Inflammatory macrophage treated with lipopolysaccharide for 4 hours (primary cell): Measurements from ENCODE around the gene OGG1.

Experiments used
- DNase-seq: peaks from one replicate; pipeline ENCODE4 v3.0.0-alpha.2; 2020

OGG1 gene

DNA sequence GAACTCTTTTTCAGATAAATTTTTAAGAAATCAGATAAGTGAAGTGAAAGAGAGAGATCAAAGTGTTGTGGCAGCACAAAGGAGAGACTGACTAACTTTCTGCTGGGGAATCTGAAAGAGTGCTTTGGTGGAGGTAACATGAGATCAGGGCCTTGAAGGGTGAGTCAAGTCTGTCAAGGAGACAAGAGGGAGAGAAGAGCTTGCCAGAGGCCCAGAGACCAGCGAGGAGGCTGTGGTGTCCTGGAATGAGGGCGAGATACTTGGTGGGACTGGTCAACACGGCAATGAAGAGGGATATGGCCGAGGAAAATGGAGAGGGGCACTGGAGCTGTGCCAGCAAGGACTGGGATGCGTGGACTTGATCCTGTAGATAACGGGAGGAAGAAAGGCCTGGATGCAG lies 38.0 kb downstream of the OGG1 start:
- no peak for DNase-seq

DNA sequence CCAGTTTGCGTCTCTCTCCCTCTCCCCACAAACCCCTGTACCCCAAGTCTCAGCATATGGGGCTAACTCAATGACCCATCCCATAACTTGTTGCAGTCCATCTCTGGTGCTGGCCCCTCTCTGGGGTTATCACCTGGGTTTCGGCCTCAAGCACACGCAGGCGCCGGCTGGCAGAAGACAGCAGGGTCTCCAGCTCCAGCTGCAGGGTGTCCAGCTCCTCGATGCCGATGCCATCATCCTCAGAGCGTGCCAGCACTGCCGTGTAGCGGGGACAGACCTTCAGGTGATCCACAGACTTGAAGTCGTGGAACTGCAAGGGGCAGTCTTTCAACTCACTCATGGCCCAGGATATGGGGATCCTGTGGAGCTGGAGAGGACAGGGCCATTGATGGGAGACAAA lies 41.4 kb downstream of the OGG1 start:
- no peak for DNase-seq

DNA sequence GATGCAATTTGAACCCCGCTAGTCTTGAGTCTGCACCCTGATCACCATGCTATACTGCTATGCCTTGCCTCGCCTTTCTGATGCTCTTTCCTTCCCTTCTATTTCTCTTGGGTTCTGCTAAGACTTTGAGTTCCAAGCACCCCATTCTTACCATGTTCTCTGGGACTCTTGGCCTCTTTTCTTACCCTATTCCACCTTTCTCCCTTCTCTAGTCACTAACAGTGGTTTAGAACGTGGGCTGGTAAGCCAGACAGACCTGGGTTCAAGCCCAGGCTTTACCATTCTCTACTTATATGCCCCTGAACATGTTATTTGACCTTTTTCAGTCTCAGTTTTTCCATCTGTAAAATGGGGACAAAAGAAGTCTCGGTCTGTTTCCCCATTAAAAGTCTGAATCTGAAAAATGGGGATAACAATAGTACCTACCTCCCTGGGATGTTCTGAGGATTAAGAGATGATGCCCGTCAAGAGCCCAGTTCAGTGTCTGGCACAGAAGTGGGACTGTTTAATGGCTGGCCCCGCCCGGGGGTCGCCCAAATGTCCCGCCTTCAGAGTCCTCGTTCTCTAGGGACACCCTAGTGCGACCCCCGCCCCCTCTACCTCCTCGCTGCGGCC lies 42.1 kb downstream of the OGG1 start:
- DNase-seq = no peak

DNA sequence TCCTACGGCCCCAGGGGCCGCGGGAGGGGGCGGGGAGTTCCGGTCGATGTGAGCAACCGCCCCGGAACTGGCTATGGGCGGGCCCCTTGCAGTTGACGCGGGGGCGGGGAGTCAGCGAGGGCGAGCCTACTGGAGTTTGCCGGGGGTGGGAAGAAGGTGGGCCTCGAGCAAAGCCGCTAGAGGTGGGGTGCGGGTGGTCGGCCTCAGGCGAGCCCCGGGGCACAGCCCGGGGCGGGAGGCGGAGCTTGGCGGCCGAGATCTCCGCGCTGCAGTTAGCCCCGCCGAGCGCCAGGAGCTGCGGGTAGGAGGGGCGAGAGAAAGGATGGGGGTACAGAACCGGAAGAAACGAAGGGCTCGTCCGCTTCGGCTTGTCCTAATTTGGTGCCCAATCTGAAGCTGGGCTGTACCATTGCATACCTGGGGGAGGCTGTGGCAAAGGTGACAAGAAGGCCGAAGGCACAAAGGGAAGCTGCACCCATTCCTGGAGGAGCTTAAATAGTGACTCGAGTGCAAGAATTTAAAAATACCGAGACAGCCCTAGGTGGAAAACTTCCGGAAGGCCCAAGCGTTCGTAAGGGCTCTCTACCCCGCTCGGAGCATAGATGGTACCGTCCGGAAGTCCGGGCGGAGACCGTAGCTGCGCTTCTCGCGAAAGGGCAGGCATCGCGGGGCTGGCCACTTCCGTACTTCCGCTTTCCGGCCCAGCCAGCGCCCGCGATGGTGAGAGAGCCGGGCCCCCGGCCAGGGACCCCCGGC lies 42.8 kb downstream of the OGG1 start, which contains the start of the genes ARPC4 and TADA3:
Gene ARPC4 (plus strand): TSS at position 678 of the 756 bp plus-strand sequence. CDS start 40 bp downstream, at position 718.
Gene TADA3 (minus strand): TSS at position 69 of the 756 bp plus-strand sequence. CDS start 1,007 bp downstream, outside the sequence.
- peak; percentile 94 for DNase-seq

DNA sequence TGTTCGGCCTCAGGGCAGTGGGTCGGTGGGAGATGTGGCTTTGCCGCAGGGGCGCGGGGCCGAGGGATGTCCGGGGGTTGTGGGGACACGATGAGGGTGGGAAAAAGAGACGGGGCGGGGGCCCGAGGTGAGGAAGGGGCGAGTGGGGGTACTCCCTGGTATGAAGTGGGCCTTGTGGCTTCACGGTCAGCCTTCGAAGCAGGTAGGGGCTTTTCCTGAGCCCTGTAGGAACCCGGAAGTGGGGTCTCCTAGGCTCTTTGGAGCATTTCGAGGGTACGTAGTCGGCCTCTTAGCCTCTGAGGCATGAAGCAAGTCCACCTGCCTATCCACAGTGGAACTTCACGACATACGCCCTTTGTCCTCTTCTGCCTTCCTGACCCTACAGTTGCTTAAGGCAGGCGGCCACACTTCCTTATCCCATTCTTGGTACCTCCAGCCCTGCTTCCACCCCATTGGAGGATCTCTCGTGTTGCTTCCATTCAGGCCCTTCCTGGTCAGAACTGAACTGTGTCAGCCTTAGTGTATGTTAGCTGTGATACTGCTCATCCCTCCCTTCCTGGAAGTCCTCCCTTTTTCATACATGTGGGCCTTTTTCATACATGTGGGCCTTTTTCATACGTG lies 43.5 kb downstream of the OGG1 start:
- DNase-seq = peak; percentile 73

DNA sequence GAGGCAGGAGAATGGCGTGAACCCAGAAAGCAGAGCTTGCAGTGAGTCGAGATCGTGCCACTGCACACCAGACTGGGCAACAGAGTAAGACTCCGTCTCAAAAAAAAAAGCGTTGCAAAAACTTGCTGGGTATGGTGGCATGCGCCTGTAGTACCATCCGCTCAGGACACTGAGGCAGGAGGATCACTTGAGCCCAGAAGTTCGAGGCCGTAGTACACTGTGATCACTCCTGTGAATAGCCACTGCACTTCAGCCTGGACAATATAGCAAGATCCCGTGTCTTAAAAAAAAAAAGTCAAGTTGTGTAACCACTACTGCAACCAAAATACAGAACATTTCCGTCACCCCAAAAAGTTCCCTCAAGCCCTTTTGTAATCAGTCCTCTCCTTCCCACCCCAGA lies 44.6 kb downstream of the OGG1 start:
- no peak for DNase-seq

DNA sequence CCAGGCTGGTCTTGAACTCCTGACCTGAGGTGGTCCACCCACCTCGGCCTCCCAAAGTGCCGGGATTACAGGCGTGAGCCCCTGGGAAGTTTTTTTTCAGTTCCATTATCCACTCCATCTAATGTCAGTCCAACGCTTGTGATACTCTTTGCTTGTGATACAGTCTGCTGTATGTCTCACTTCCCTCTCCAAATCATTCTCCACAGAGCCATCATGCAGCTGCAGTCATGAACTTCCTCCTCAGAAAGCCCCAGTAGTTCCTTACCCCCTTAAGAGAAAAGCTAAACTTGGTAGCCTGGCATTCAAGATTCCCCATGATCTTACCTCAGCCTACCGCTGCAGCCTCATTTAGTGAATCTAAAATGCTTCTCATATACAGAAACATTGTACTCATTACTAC lies 45.5 kb downstream of the OGG1 start:
- DNase-seq = peak; percentile 76

DNA sequence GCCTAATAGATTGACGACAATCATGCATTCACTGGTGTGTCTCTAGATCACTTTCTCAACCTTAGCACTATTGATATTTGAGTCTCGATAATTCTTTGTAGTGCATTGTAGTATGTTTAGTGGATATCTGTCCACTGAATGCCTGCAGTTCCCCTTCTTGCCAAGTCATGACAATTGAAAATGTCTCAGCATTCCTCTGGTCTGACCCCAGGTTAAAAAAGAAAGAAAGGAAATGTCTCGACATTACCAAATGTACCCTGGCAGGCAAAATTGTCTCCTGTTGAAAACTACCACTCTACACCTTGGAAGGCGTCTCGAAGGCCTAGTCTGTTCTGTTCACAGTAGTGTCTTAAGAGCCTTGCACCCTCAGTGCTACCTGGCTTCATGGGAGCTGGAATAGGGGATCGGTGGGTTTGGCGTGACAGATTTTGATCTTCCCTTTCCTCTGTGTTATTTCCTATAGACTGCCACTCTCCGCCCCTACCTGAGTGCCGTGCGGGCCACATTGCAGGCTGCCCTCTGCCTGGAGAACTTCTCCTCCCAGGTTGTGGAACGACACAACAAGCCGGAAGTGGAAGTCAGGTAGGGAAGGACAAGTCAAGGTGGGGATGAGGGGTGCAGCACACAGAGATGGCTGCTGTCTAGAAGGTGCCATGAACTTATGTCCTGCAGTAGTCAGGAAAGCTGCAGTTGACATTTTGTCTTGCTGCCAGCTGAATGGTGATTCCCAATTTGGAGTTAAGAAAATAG lies 47.6 kb downstream of the OGG1 start:
- no peak for DNase-seq

DNA sequence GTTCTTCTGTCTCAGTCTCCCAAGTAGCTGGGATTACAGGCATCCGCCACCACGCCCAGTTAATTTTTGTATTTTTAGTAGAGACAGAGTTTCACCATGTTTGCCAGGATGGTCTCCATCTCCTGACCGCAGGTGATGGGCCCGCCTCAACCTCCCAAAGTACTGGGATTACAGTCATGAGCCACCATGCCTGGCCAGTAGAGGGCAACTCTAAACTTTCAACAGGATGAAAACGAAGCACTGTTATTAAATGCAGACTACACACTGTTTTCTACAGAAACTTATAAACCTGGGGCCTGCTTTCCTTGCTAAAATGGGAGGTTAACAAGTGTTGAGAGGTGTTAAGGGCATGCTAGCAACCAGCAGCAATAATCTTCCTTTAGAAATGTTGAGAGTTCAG lies 50.8 kb downstream of the OGG1 start:
- no peak for DNase-seq

DNA sequence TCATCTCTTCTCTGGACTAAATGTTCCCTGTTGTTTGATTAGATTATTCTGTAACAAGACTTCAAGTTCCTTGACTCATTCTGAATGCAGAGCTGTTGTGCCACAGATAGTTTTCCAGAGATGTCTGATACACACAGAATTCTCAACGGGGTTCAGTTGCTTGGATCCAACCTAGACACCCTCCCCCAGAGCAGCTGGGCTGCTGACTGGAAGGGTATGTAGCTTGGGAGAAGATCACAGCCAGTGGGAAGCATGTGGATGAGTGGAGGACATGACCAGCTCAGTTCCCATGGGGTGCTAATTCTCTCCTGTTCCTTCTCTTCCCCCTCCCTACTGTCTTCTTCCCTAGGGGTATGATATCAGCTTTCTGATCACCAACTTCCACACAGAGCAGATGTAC lies 53.7 kb downstream of the OGG1 start:
- no peak for DNase-seq

DNA sequence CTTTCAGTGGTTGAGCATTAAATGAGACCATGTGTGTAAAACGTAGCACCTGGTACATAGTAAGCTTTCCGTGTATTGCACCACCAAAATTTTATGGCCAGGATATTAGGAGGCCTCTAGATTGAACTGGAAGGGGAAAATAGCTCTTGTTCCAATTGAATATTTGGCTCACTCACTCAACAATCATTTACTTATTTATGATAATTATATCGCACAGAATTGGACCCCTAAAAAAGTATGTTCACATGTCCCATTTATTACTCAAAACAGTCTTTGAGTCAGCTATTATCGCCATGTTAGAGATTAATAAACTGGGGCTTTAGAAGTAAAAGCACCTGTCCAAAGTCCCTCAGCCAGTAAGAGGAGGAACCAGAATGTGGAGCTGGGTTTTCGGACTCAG lies 55.2 kb downstream of the OGG1 start:
- DNase-seq = no peak

DNA sequence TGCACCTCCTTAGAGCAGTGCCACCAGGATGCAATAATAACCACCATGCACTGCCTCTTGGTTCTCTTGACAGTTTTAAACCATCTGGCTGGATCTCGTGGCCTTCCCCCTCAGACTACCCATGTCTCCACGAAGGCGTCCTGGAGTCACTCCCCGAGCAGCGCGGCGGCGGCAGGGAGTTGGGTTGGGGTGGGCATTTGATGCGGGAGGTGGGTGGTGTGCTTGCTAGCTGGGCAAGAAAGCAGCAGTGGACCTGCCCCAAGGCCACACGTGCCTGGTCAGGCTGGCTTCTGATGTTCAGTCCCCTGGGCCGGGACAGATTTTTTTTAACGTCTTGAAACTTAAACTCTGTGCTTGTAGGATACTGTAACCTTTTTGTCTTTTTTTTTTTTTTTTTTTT lies 56.4 kb downstream of the OGG1 start:
- no peak for DNase-seq
